Astrocyte (in vitro differentiated cells and primary cell): Measurements from ENCODE around the gene TMEM63C. TPM values are rescaled to one million over a fixed set of nuclear protein-coding genes. Genes with fewer than 3 reads are reported as not detected.

ENCODE experiments used
- DNase-seq: peaks from one replicate; pipeline ENCODE4 v3.0.0-alpha.2; 2010; ENCODE audit warnings: low read depth
- FAIRE-seq: peaks from 2 replicates; lab custom pipeline; 2011; peaks lifted over from hg19 to GRCh38; lab: Jason Lieb, UNC
- H2AFZ ChIP-seq: 2 replicates; pipeline ENCODE4 v1.6.0; 2012; ENCODE audit warnings: low read depth, low read length, inconsistent platforms
- H3K27ac ChIP-seq: 2 replicates; pipeline ENCODE4 v1.5.1; 2011; ENCODE audit warnings: low read depth, low read length, inconsistent platforms
- H3K27me3 ChIP-seq: 2 replicates; pipeline ENCODE4 v1.6.0; 2011; ENCODE audit warnings: low read length, inconsistent platforms; ENCODE audit not compliant: insufficient read depth
- H3K36me3 ChIP-seq: 2 replicates; pipeline ENCODE4 v1.5.1; 2011; ENCODE audit warnings: low read length, inconsistent platforms; ENCODE audit not compliant: insufficient read depth
- H3K4me1 ChIP-seq: 2 replicates; pipeline ENCODE4 v1.5.1; 2011; ENCODE audit warnings: low read length, inconsistent platforms; ENCODE audit not compliant: insufficient read depth
- H3K4me2 ChIP-seq: 2 replicates; pipeline ENCODE4 v1.6.0; 2012; ENCODE audit warnings: low read length, inconsistent platforms
- H3K4me3 ChIP-seq: 2 replicates; pipeline ENCODE4 v1.5.1; 2011; ENCODE audit warnings: low read depth, mild to moderate bottlenecking, low read length, inconsistent platforms; ENCODE audit not compliant: insufficient read depth
- H3K79me2 ChIP-seq: 2 replicates; pipeline ENCODE4 v1.6.0; 2012; ENCODE audit warnings: mild to moderate bottlenecking, low read length, inconsistent platforms; ENCODE audit not compliant: insufficient read depth
- H3K9ac ChIP-seq: 2 replicates; pipeline ENCODE4 v1.6.0; 2012; ENCODE audit warnings: mild to moderate bottlenecking, low read length, inconsistent platforms
- H3K9me3 ChIP-seq: 2 replicates; pipeline ENCODE4 v1.5.1; 2012; ENCODE audit warnings: low read depth, mild to moderate bottlenecking, low read length, inconsistent platforms; ENCODE audit not compliant: insufficient read depth
- H4K20me1 ChIP-seq: 2 replicates; pipeline ENCODE4 v1.6.0; 2012; ENCODE audit warnings: low read length, inconsistent platforms; ENCODE audit not compliant: insufficient read depth
- H3K27ac Mint-ChIP-seq: one replicate; pipeline ENCODE4 v1.8.0; 2021; ENCODE audit warnings: mild to moderate bottlenecking, mixed read lengths; ENCODE audit not compliant: unreplicated experiment
- H3K27me3 Mint-ChIP-seq: one replicate; pipeline ENCODE4 v1.8.0; 2021; ENCODE audit warnings: low read depth, mixed read lengths; ENCODE audit not compliant: unreplicated experiment
- H3K36me3 Mint-ChIP-seq: one replicate; pipeline ENCODE4 v1.8.0; 2021; ENCODE audit warnings: low read depth, mixed read lengths; ENCODE audit not compliant: unreplicated experiment
- H3K4me1 Mint-ChIP-seq: one replicate; pipeline ENCODE4 v1.8.0; 2021; ENCODE audit warnings: low read depth, mixed read lengths; ENCODE audit not compliant: unreplicated experiment
- H3K4me3 Mint-ChIP-seq: one replicate; pipeline ENCODE4 v1.8.0; 2021; ENCODE audit warnings: mild to moderate bottlenecking, moderate library complexity, mixed read lengths; ENCODE audit not compliant: unreplicated experiment
- H3K9me3 Mint-ChIP-seq: one replicate; pipeline ENCODE4 v1.8.0; 2021; ENCODE audit warnings: mild to moderate bottlenecking, mixed read lengths; ENCODE audit not compliant: unreplicated experiment
- EZH2 ChIP-seq: IDR thresholded peaks from 2 replicates; pipeline ENCODE4 v1.6.1; 2012; ENCODE audit warnings: mild to moderate bottlenecking, low read length, inconsistent platforms; ENCODE audit not compliant: insufficient read depth
- total RNA-seq: library from RNA; stranded (reverse); gene quantifications from 2 replicates; pipeline ENCODE4 v1.2.1, GENCODE V29; 2021
- TF ChIP-seq, protein P1 (sequence below): IDR thresholded peaks from 2 replicates; pipeline ENCODE4 v1.5.1; 2011; ENCODE audit warnings: low read depth, mild to moderate bottlenecking, inconsistent platforms, low read length, moderate library complexity; ENCODE audit not compliant: insufficient read depth

TMEM63C gene
- total RNA-seq, 1 donor from 2014 or later, result 11.3 TPM

DNA sequence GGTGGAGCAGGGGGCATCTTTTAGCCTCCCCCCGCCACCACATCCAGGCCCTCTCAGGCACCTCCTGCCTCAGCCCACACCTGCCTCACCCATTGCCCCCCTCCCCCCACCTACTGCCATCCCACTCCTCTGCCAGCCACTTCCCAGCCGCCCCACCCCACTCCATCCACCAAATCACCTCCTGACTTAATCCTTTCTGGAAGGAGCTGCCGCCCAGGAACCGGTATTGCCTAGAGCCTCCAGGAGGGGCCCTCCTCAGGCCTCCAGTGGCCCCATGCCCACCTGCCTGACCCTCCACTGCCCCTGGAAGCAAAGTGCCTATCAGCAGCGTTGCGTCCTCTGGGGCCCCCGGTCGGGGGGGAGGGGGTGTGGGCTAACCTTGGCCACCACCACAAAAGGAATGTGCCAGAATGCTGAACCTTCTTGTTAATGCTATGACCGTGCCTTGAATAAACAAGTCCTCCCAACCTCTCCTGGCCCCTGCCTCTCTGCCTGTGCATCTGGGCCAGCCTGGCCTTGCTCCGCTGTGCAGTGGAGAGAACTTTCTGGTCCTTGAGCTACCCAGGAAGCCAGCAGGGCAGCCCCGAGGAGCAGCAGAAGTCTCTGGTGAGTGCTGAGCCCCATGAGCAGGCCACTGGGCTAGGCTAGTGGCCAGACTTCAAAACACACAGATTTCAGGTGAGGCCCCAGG lies 77.6 kb downstream of the TMEM63C start:
- Histone ChIP-seq H3K4me3 (no peak overlapping the region), H3K27ac (no peak overlapping the region), H3K4me2 (no peak overlapping the region), H2AFZ (no peak overlapping the region), H3K27me3 (peaks cover 10% of the 10 kb centered on the region), H3K36me3 (no peaks in the 10 kb centered on the region), H3K9ac (no peak overlapping the region), H3K4me1 (no peaks in the 10 kb centered on the region), H3K79me2 (no peaks in the 10 kb centered on the region), H4K20me1 (no peaks in the 10 kb centered on the region), H3K9me3 (no peaks in the 10 kb centered on the region)
- Mint-ChIP-seq H3K36me3 (peaks cover 4% of the 10 kb centered on the region), H3K27me3 (peaks cover 45% of the 10 kb centered on the region), H3K4me1 (peaks cover 2% of the 10 kb centered on the region), H3K27ac (no peak overlapping the region), H3K4me3 (no peak overlapping the region), H3K9me3 (no peaks in the 10 kb centered on the region)
- DNase-seq (no peak), FAIRE-seq (no peak)
- no peak for TF ChIP-seq EZH2
- TF ChIP-seq, protein P1, sequence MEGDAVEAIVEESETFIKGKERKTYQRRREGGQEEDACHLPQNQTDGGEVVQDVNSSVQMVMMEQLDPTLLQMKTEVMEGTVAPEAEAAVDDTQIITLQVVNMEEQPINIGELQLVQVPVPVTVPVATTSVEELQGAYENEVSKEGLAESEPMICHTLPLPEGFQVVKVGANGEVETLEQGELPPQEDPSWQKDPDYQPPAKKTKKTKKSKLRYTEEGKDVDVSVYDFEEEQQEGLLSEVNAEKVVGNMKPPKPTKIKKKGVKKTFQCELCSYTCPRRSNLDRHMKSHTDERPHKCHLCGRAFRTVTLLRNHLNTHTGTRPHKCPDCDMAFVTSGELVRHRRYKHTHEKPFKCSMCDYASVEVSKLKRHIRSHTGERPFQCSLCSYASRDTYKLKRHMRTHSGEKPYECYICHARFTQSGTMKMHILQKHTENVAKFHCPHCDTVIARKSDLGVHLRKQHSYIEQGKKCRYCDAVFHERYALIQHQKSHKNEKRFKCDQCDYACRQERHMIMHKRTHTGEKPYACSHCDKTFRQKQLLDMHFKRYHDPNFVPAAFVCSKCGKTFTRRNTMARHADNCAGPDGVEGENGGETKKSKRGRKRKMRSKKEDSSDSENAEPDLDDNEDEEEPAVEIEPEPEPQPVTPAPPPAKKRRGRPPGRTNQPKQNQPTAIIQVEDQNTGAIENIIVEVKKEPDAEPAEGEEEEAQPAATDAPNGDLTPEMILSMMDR, result no peak

DNA sequence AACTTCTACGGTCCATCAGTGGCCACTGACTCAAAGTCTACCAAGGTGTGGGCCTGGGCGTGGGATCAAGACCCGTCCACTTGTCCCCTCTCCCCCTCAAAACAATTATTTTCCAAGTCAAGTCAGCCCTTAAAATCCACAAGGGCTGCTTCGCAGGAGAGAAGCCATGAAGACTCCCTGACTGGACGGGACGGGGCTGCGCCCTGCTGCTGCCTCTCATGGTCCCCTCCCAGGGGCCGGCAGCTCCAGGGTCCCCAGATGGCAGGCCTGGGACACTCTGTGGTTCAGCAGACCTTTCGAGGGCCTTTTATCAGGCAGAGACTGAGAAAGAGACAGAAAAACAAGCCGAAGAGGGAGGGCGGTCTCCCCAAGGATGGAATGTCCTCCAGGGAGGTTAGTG lies 78.6 kb downstream of the TMEM63C start:
- DNase-seq (no peak), FAIRE-seq (no peak)
- peaks cover 2% of the 10 kb centered on the region for H3K4me1 Mint-ChIP-seq
- TF ChIP-seq, protein P1, result no peak
- no peak for TF ChIP-seq EZH2
- Histone ChIP-seq H3K27me3 (peaks cover 8% of the 10 kb centered on the region), H3K9me3 (no peaks in the 10 kb centered on the region), H3K9ac (no peak overlapping the region), H3K27ac (no peak overlapping the region), H4K20me1 (no peaks in the 10 kb centered on the region), H3K4me1 (no peaks in the 10 kb centered on the region), H3K36me3 (no peaks in the 10 kb centered on the region), H2AFZ (no peak overlapping the region), H3K79me2 (no peaks in the 10 kb centered on the region), H3K4me3 (no peak overlapping the region), H3K4me2 (no peak overlapping the region)
- peaks cover 4% of the 10 kb centered on the region for H3K36me3 Mint-ChIP-seq
- no peak overlapping the region for H3K27ac Mint-ChIP-seq
- H3K4me3 Mint-ChIP-seq, result no peak overlapping the region
- peaks cover 47% of the 10 kb centered on the region for H3K27me3 Mint-ChIP-seq
- no peaks in the 10 kb centered on the region for H3K9me3 Mint-ChIP-seq

DNA sequence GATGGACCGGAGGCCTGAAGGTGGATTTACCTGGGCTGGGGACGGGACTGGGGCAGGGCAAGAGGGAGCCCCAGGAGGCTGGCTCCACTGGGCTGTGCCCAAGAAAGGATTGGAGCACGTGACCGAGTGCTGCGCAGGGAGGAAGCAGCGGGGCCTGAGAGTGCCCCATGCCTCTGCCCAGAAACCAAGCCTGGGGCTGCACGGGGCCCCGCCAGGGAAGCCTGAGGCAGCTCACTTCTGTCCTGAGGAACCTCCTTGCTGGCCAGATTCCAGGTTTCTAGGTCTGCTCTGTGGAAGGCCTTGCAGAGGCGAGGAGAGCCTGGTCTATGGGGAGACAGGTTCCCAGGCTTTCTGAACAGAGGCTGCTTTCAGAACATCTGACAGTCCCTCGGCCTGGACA lies 79.0 kb downstream of the TMEM63C start:
- H3K27ac Mint-ChIP-seq, result no peak overlapping the region
- Histone ChIP-seq H3K27me3 (peaks cover 8% of the 10 kb centered on the region), H3K9ac (no peak overlapping the region), H3K9me3 (no peaks in the 10 kb centered on the region), H3K27ac (no peak overlapping the region), H3K36me3 (no peaks in the 10 kb centered on the region), H3K4me1 (no peaks in the 10 kb centered on the region), H3K4me2 (no peak overlapping the region), H3K79me2 (no peaks in the 10 kb centered on the region), H2AFZ (no peak overlapping the region), H4K20me1 (no peaks in the 10 kb centered on the region), H3K4me3 (no peak overlapping the region)
- H3K36me3 Mint-ChIP-seq, result peaks cover 3% of the 10 kb centered on the region
- peaks cover 51% of the 10 kb centered on the region for H3K27me3 Mint-ChIP-seq
- H3K4me1 Mint-ChIP-seq, result peaks cover 2% of the 10 kb centered on the region
- H3K4me3 Mint-ChIP-seq, result no peak overlapping the region
- FAIRE-seq, result no peak
- DNase-seq, result no peak
- H3K9me3 Mint-ChIP-seq, result no peaks in the 10 kb centered on the region
- TF ChIP-seq, protein P1, result no peak
- no peak for TF ChIP-seq EZH2
